ENCODE data around the gene ASTL.
"Not testable (repeated sequence)": the region's sequence is repeated elsewhere in the genome, so short reads cannot be mapped to it uniquely, and the experiment has no call there.

The ASTL gene

GRCh38 chr2:96095116-96095636 is 43.1 kb downstream of the ASTL start:
- DNase-seq = no peak

GRCh38 chr2:96093528-96093927 is 44.8 kb downstream of the ASTL start:
- no peak for DNase-seq

- DNase-seq = no peak
These were observed 45.4 kb downstream of the ASTL start for GRCh38 chr2:96092951-96093350.

- DNase-seq = no peak
These were observed 45.8 kb downstream of the ASTL start for GRCh38 chr2:96092573-96092877.

- no peak for DNase-seq
These were observed 46.4 kb downstream of the ASTL start for GRCh38 chr2:96091711-96092572.

GRCh38 chr2:96091141-96091710 is 47.1 kb downstream of the ASTL start:
- DNase-seq = no peak

- no peak for DNase-seq
These were observed 47.9 kb downstream of the ASTL start for GRCh38 chr2:96090196-96090926.

GRCh38 chr2:96089356-96090195 is 48.7 kb downstream of the ASTL start:
- no peak for DNase-seq

- no peak for DNase-seq
These were observed 49.7 kb downstream of the ASTL start for GRCh38 chr2:96088340-96089335.

GRCh38 chr2:96087130-96087529 is 51.2 kb downstream of the ASTL start:
- no peak for DNase-seq

GRCh38 chr2:96085541-96086355 is 52.6 kb downstream of the ASTL start:
- DNase-seq = no peak

GRCh38 chr2:96084858-96085518 is 53.3 kb downstream of the ASTL start:
- DNase-seq = not testable (repeated sequence)

- no peak for DNase-seq
These were observed 54.1 kb downstream of the ASTL start for GRCh38 chr2:96083989-96084857.

GRCh38 chr2:96083064-96083939 is 55.0 kb downstream of the ASTL start:
- DNase-seq = no peak

GRCh38 chr2:96082211-96083063 is 55.9 kb downstream of the ASTL start:
- no peak for DNase-seq

GRCh38 chr2:96081042-96081441 is 57.3 kb downstream of the ASTL start:
- DNase-seq = no peak

- DNase-seq = no peak
These were observed 63.0 kb downstream of the ASTL start for GRCh38 chr2:96075199-96075771.

All from activated gamma-delta T cell treated with Interleukin-2 at 50 U/mL for 16 hours (primary cell).